ENCODE data around the gene TXNL4A.
A peak's percentile ranks its signal among the peaks of the same experiment; 100 is the strongest.
"Not testable (repeated sequence)": the region's sequence is repeated elsewhere in the genome, so short reads cannot be mapped to it uniquely, and the experiment has no call there.

Gene TXNL4A
- 48.0 to 52.2 reads per million in 2 donors for total RNA-seq

GRCh38 chr18:79988451-79989194 lies at the start of gene TXNL4A:
Gene TXNL4A (minus strand): TSS chr18:79988563. CDS start chr18:79988392, 171 bp downstream.
- peak; percentile 74 for DNase-seq

DNA sequence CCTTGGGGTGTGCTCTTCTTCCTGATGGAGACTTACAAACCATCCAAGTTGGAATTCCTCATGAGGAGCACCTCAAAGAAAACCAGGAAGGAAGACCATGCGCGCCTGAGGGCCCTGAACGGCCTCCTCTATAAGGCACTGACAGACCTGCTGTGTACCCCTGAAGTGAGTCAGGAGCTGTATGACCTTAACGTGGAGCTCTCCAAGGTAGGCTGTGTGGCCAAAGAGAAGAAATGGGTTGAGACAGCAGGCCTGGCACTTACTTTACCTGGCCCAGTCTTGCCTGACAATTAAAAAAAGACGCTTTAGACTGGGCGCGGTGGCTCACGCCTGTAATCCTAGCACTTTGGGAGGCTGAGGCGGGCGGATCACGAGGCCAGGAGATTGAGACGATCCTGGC lies 48.9 kb upstream of the TXNL4A start:
- no peak for DNase-seq

DNA sequence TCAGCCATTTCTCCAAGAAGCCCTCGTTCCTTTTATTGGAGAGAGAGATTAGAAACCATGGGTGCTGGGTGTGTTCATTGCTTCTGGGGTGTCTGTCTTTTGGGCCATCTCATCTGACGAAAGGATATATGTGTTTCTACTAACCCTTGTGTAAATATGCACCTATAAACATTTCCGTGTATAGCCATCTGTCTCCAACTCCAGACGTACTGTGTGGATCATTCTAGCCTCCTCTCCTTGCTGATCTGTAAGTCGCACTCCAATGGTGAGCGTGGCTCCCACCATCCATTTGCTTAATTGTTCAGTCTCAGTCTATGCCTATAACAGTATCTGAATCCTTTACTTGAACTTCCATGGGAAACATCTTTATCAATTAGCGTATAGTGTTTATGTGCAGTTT lies 47.6 kb upstream of the TXNL4A start:
- no peak for DNase-seq

DNA sequence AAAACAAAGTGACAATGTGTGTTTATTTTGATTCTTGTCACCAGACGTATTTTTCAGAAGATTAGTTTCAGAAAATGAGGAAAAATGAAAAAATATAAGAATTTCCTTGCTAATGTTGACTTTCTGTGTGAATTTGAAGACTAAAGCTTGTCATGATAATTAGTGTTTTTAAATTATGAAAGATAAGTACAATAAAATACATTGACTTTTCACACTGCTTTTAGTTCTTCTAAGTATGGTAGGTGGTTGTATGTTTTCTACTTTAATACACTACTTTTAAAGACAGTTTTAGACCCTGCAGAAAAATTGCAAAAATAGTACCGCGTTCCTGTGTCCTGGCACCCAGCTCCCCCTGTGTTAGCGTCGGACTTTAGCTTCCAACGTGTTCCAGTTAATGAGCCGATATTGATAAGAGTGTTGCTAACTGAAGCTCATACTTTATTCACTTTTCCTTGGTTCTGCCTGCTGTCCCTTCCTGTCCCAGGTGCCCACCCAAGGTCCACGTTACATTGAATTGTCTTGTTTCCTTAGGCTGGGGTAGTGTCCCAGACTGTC lies 46.6 kb upstream of the TXNL4A start:
- DNase-seq, result no peak

- peak; percentile 100 for DNase-seq
Observed at GRCh38 chr18:80034068-80034851, 45.9 kb upstream of the TXNL4A start, which contains the start of gene RBFA. Gene RBFA (plus strand): TSS chr18:80034434. CDS start chr18:80034496, 62 bp downstream.

- DNase-seq, result peak; percentile 69
Observed at GRCh38 chr18:80033181-80034067, 45.1 kb upstream of the TXNL4A start.

GRCh38 chr18:80029690-80030089 lies 41.3 kb upstream of the TXNL4A start:
- DNase-seq, result no peak

- not testable (repeated sequence) for DNase-seq
Observed at GRCh38 chr18:80027719-80028118, 39.4 kb upstream of the TXNL4A start.

DNA sequence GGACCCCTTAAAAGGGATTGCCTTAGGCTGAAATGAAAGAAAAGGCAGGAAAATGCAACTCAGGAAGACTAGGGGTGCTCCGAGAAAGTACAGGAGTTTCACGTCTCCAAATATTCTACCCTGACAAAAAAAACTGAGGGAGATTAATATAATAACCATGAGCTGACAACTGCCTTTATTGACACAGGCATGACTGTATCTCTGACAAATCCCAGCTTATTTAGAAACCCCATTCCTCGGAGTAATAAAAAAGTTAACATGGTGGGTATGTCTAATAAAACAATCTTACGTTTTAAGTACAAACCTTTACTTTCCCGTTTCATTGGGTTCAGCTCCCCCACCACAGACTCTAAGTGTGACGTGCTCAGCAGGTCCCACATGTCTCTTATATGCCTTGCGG lies 38.0 kb upstream of the TXNL4A start:
- DNase-seq, result no peak

DNA sequence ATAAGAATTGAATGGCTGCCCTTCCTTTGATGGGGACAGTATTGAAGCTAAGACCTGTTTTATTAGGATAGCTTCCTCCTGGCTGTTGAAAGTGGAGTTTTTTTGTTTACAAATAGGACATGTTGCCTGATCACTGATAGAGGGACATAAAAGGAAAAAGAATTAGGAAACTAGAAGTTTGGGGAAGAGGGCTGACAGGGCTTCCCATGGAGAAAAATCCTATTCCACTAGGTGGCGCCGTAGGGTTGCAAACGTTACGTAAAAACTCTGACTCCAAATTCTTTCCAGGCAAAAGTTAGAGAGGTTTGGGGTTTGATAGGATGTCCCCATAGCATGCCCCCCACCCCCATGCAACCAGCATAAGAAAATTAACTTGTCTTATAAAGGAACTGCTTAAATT lies 34.8 kb upstream of the TXNL4A start:
- DNase-seq, result no peak

DNA sequence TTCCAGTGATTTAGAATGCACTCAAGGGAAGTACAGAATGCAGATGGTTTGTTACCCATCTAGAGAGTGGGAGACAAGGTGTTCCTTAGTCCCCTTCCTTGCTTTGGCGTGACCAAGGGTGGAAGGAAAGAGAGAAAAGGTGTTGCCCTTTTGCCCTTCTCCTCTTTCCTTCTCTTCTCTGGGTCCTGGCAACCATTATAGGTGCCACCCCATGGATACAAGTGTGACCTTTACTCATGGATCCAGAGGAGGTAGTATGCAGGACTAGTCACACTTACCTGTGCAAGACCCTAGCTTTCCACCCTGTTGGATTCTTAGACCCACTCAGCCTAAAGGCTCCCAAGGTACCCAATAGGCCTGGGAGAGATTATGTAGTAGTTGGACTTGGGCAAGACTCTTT lies 34.2 kb upstream of the TXNL4A start:
- no peak for DNase-seq

- DNase-seq, result no peak
Observed at GRCh38 chr18:80012714-80013113, 24.4 kb upstream of the TXNL4A start.

- not testable (repeated sequence) for DNase-seq
Observed at GRCh38 chr18:80011496-80012137, 23.3 kb upstream of the TXNL4A start.

DNA sequence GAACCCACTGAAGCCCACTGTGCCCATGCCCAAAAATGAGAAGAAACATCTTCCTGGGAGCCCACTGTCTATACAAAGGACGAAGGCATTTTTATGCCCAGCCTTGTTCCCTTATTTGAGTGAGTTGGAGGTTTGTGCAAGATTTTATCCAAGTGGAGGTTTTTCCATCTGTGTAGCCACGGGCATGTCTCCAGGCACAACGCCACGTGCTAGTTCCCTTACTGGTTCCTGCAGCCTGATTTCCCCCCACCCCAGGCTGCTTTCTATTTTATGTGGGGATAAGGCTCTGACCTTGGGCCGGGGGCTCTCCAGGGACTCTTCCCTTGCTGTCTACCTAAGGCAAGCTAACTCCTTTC lies 22.2 kb upstream of the TXNL4A start:
- no peak for DNase-seq

DNA sequence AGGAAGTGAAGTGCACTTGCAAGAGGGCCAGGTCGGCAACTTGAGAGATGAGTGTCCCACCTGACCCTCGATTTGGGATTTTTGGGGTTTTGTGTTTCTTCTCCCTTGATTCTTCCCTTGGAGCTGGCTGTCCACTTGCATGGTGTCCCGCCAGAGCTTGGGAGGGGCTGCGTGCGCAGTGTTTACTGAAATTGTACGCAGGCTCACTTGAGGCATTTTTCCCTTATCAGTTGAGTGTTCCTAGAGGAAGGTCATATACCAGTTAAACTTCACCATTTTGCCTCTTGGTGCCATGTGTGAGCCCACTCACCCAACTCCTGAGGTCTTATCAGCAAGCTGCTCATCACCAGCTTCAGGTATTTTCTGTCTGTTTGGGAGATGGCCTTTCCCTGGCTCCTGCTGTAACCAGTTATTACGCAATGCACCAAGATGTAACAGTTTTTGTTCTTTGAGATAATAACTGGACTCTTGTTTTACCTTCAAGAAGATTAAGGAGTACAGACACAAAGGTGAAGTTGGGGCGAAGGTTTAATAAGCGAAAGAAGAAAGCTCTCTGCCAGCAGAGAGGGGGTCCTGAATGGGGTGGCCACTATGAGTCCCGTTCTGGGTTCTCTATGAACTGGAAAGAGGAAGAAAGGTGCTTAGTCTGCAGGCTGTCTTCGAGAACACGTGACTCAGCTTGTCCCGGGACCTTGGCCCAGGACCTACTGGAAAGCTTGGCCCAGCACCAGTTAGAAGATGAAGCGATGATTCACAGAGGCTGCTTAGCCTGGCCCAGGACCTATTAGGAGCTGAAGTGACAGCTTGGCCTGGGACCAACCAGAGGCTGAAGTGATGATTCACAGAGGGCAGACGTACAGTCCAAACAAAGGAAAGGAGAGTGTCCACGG lies 21.5 kb upstream of the TXNL4A start:
- DNase-seq, result no peak

DNA sequence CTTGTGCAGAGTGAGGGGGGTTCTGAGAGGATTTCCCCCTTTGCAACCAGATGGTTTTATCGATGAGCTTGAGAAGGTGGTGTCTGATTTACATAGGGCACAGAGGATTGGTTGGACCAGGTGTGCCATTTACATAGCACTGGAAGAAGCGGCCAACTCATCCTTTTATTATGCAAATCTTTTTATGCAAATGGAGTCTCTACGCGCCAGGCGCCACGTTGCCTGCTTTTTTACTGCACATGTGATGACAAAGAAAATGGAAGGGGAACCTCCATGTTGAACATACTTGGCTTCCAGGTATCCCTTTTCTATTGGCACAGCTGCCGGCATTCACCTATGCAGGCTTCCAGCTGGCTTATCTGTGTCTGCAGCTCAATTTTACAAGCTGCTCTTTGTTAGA lies 18.4 kb upstream of the TXNL4A start:
- no peak for DNase-seq

DNA sequence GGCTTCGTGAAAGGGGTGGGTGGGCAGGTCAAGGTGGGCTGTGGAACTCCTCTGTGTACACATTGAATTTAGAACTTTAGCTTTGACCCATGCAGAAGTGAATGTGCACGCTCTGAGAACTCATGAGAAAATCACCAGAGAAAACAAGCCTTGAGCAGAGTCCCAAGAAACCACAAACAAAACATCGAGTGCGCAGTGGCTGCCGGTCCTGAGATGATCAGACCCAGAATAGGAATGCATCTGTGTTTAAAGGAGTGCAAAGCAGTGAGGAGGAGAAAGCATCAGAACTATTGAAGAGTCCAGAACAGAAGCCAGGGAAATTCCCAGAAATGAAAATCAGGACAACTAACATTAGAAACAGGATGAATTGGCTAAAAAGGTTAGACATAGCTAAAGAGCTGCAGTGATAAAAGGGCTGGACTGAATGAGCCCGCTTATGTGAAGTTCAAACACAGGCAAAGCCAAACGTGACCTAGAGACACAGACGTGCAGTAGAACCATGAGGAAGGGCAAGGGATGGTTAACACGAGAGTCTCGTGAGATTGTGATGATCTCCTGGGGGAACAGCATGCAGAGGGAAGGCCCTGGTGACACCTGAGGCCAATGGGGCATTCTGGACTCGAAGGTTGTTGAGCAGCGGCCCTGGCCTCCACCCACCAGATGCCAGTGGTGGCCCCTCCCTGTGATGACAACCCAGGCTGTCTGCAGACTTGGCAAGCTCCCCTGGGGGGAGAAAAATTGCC lies 16.4 kb upstream of the TXNL4A start:
- no peak for DNase-seq

GRCh38 chr18:80002468-80002867 lies 14.1 kb upstream of the TXNL4A start:
- no peak for DNase-seq

DNA sequence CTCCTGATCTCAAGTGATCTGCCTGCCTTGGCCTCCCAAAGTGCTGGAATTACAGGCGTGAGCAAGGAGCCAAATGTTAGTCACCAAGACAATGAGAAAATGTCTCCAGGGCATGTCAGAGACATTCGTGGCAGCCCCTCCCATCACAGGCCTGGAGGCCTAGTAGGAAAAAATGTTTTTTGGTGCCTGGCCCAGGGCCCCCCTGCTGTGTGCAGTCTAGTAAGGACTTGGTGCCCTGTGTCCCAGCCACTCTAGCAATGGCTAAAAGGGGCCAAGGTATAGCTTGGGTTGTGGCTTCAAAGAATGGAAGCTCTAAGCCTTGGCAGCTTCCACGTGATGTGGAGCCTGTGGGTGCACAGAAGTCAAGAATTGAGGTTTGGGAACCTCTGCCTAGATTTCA lies 12.5 kb upstream of the TXNL4A start:
- no peak for DNase-seq

DNA sequence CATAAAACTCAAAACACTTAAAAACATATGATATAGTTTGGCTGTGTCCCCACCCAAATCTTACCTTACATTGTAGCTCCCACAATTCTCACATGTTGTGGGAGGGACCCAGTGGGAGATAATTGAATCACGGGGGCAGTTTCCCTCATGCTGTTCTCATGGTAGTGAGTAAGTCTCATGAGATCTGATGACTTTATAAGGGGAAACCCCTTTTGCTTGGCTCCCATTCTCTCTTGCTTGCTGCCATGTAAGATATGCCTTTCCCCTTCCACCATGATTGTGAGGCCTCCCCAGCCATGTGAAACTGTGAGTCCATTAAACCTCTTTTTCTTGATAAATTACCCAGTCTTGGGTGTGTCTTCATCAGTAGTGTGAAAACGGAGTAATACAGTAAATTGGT lies 11.3 kb upstream of the TXNL4A start:
- not testable (repeated sequence) for DNase-seq
